GM06990 (cell line): ENCODE results near the gene DMRTC2.

ENCODE experiments used
- DNase-seq: peaks from one replicate; pipeline ENCODE4 v3.0.0-alpha.2; 2011; ENCODE audit not compliant: insufficient read length; ENCODE audit errors: extremely low read depth
- H3K27me3 ChIP-seq: replicated peaks from 2 replicates; pipeline ENCODE4 v1.6.0; 2011; ENCODE audit warnings: low read length; ENCODE audit not compliant: control insufficient read depth, insufficient read depth
- H3K36me3 ChIP-seq: 2 replicates; pipeline ENCODE4 v1.5.1; 2011; ENCODE audit warnings: low read length; ENCODE audit not compliant: control insufficient read depth, insufficient read depth
- H3K4me3 ChIP-seq: replicated peaks from 2 replicates; pipeline ENCODE4 v1.5.1; 2011; ENCODE audit warnings: low read depth, mild to moderate bottlenecking, control low read depth, low read length
- TF ChIP-seq, protein P1 (sequence below): IDR thresholded peaks from 2 replicates; pipeline ENCODE4 v1.5.1; 2011; ENCODE audit warnings: low read length, control low read depth, mild to moderate bottlenecking, inconsistent platforms; ENCODE audit not compliant: insufficient read depth, poor library complexity, severe bottlenecking

Gene DMRTC2

DNA sequence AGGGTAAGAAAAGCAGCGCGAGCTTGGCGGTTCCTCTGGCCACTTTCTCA, at the start of gene DMRTC2:
Gene DMRTC2 (plus strand): TSS at position 42 of the 50 bp plus-strand sequence. CDS start 2,387 bp downstream, outside the sequence.
- TF ChIP-seq, protein P1, sequence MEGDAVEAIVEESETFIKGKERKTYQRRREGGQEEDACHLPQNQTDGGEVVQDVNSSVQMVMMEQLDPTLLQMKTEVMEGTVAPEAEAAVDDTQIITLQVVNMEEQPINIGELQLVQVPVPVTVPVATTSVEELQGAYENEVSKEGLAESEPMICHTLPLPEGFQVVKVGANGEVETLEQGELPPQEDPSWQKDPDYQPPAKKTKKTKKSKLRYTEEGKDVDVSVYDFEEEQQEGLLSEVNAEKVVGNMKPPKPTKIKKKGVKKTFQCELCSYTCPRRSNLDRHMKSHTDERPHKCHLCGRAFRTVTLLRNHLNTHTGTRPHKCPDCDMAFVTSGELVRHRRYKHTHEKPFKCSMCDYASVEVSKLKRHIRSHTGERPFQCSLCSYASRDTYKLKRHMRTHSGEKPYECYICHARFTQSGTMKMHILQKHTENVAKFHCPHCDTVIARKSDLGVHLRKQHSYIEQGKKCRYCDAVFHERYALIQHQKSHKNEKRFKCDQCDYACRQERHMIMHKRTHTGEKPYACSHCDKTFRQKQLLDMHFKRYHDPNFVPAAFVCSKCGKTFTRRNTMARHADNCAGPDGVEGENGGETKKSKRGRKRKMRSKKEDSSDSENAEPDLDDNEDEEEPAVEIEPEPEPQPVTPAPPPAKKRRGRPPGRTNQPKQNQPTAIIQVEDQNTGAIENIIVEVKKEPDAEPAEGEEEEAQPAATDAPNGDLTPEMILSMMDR = no peak
- Histone ChIP-seq H3K27me3 (no peaks in the 10 kb centered on the region), H3K4me3 (no peak within 1 kb of the TSS), H3K36me3 (no peaks in the 10 kb centered on the region)
- DNase-seq = no peak

- H3K4me3 ChIP-seq = no peak within 1 kb of the TSS
- no peaks in the 10 kb centered on the region; the same call in 1 of the 2 replicates for H3K27me3 ChIP-seq
- TF ChIP-seq, protein P1 = no peak
- no peak for DNase-seq
- no peaks in the 10 kb centered on the region for H3K36me3 ChIP-seq
Measured at GRCh38 chr19:41796362-41796761, 48.5 kb upstream of the DMRTC2 start, which contains the start of gene CEACAM3. TSS of gene CEACAM3 (plus strand) at chr19:41796587. CDS start at chr19:41796678, 91 bp downstream.

- Histone ChIP-seq H3K27me3 (no peaks in the 10 kb centered on the region; the same call in 1 of the 2 replicates), H3K4me3 (no peak overlapping the region), H3K36me3 (no peaks in the 10 kb centered on the region)
- no peak for DNase-seq
- TF ChIP-seq, protein P1 = no peak
Measured at GRCh38 chr19:41796901-41797300, 47.9 kb upstream of the DMRTC2 start.

- no peaks in the 10 kb centered on the region; the same call in 1 of the 2 replicates for H3K27me3 ChIP-seq
- no peak for DNase-seq
- H3K36me3 ChIP-seq = no peaks in the 10 kb centered on the region
- TF ChIP-seq, protein P1 = no peak
- no peak overlapping the region for H3K4me3 ChIP-seq
Measured at GRCh38 chr19:41799444-41800000, 45.3 kb upstream of the DMRTC2 start.

DNA sequence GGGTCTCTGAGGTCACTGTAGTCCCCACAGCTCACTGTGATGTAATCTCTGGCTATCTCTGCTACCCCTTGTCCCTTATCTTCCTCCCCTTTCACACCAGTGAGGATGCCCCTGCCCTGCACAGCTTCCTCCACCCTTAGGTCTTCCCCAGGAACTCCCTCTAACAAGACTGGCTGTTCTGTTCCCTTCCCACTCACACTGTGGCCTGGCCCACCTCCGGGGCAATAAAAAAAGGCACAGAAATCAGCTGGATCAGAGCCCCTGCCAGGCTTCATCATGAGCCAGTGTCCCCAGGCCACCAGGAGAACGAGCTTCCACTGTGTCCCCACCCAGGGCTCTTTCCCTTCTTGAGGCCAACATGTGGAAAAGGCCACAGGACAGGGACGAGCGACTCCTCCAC, 43.8 kb upstream of the DMRTC2 start:
- no peak overlapping the region for H3K4me3 ChIP-seq
- no peaks in the 10 kb centered on the region; the same call in 1 of the 2 replicates for H3K27me3 ChIP-seq
- no peaks in the 10 kb centered on the region for H3K36me3 ChIP-seq
- no peak for DNase-seq
- TF ChIP-seq, protein P1 = no peak

DNA sequence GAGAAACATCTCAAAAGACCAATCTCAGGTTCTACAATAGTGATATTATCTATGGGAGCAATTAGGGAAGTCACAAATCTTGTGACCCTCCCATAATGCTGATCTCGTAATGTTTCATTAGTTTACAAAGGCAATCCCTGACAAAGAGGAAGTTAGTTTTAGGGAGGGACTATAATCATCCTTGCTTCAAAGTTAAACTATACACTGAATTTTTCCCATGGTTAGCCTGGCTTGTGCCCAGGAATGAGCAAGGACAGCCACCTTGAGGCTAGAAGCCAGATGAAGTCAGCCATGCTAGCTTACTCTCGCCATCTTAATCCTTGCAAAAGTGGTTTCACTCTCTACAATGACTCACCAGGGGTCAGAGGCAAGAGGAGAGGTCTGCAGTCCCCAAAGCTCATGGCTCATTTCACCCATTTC, 43.0 kb upstream of the DMRTC2 start:
- DNase-seq = no peak
- Histone ChIP-seq H3K4me3 (no peak overlapping the region), H3K36me3 (no peaks in the 10 kb centered on the region), H3K27me3 (no peaks in the 10 kb centered on the region; the same call in 1 of the 2 replicates)
- TF ChIP-seq, protein P1 = no peak
